ENCODE data around the gene MAGEA8. TPM values are rescaled to one million over a fixed set of nuclear protein-coding genes. Genes with fewer than 3 reads are reported as not detected.
"Not testable (repeated sequence)": the region's sequence is repeated elsewhere in the genome, so short reads cannot be mapped to it uniquely, and the experiment has no call there.

The MAGEA8 gene
- total and polyA plus RNA-seq, 2 donors = not detected

- DNase-seq (ENCODE audit: extremely low spot score) = no peak
- Histone ChIP-seq H3K4me1 (ENCODE audit: insufficient read depth) (no peaks in the 10 kb centered on the region), H3K36me3 (ENCODE audit: insufficient read depth) (no peaks in the 10 kb centered on the region), H3K4me3 (ENCODE audit: low read depth, low read length) (no peak overlapping the region), H3K27ac (ENCODE audit: low read depth) (no peak overlapping the region)
- 74% methylated on average over 3 of the region's 3 CpGs for WGBS
Observed at GRCh38 chrX:149916745-149917392, 35.9 kb downstream of the MAGEA8 start.

DNA sequence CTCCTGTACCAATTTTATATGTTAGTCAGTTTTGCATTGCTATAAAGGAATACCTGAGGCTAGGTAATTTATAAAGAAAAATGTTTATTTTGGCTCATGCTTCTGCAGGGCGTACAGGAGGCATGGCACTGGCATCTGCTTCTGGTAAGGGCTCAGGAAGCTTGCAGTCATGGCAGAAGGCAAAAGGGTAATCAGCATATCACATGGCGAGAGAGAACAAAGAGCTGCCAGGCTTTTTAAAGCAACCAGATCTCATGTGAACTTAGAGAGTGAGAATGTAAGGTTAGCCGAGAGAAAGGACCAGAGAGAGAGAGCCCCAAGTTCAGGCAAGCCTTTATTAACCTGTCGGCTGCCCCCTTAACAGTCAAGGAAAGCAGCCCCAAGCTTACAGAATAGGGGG, 42.9 kb downstream of the MAGEA8 start:
- not testable (repeated sequence) for H3K36me3 ChIP-seq (ENCODE audit: insufficient read depth); H3K27ac ChIP-seq (ENCODE audit: low read depth); H3K4me1 ChIP-seq (ENCODE audit: insufficient read depth); H3K4me3 ChIP-seq (ENCODE audit: low read depth, low read length); DNase-seq (ENCODE audit: extremely low spot score)
- no CpG with 5 or more reads among the region's 4 CpGs for WGBS

- not testable (repeated sequence) for H3K4me1 ChIP-seq (ENCODE audit: insufficient read depth); H3K36me3 ChIP-seq (ENCODE audit: insufficient read depth); H3K4me3 ChIP-seq (ENCODE audit: low read depth, low read length); DNase-seq (ENCODE audit: extremely low spot score); H3K27ac ChIP-seq (ENCODE audit: low read depth)
- WGBS = no CpG with 5 or more reads among the region's 5 CpGs
Observed at GRCh38 chrX:149924434-149924833, 43.5 kb downstream of the MAGEA8 start.

DNA sequence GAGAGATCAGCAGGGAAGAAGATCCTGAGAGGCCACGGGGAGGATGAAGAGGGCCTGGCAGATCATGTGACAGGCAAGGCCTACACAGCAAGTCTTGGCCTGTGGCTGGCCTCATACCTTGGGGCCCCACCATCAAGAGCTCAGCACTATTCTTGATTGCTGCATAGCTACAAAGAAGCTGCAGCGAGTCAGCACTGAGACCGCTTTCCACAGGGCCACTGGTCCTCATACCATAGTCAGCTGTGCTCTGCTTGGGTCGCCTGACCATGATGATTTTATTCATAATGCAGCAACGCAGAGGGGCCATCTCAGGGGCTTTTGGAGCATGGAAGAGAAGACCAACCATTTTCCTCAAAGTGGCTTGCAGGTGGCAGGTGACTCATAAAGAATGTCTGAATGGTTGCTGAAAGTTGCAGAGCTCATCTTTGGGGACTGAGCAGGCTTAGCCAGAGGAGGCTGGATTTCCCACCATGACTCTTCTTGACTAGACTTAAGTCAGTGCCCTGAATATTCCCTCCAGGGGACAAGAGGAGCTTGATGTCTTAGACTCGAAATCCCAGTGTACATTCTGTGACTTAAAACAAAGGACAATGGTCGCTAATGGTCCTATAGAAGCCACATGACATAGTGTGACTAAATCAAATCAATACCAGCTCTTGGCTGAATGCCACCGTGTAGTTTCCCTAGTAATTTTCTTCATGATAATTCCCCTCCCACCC, 46.4 kb downstream of the MAGEA8 start:
- not testable (repeated sequence) for DNase-seq (ENCODE audit: extremely low spot score); H3K4me1 ChIP-seq (ENCODE audit: insufficient read depth); H3K27ac ChIP-seq (ENCODE audit: low read depth); H3K4me3 ChIP-seq (ENCODE audit: low read depth, low read length); H3K36me3 ChIP-seq (ENCODE audit: insufficient read depth)
- WGBS = 88% methylated on average over 1 of the region's 8 CpGs

DNA sequence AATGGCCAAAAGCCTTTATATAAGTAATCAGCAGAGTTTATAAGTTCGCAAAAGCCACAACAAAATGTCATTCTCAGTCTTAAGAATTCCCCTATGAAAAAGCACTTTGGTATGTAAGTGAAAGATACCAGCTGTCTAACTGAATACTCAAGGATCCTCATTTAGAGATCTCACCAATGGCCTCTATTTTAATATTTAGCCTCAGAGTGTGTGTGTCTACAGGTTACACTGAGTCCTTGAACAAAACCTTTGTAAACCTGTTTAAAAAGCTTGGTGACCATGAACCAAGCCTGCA, 46.9 kb downstream of the MAGEA8 start:
- no CpG with 5 or more reads among the region's 1 CpG for WGBS

GRCh38 chrX:149928635-149929034, 47.7 kb downstream of the MAGEA8 start:
- not testable (repeated sequence) for H3K36me3 ChIP-seq (ENCODE audit: insufficient read depth); H3K4me1 ChIP-seq (ENCODE audit: insufficient read depth); H3K4me3 ChIP-seq (ENCODE audit: low read depth, low read length); H3K27ac ChIP-seq (ENCODE audit: low read depth); DNase-seq (ENCODE audit: extremely low spot score)
- 94% methylated on average over 1 of the region's 1 CpG for WGBS

More for the DNA sequence above, 46.9 kb downstream of the MAGEA8 start:
- H3K27ac ChIP-seq (ENCODE audit: low read depth); H3K4me1 ChIP-seq (ENCODE audit: insufficient read depth); H3K4me3 ChIP-seq (ENCODE audit: low read depth, low read length); H3K36me3 ChIP-seq (ENCODE audit: insufficient read depth); DNase-seq (ENCODE audit: extremely low spot score): not testable (repeated sequence)

GRCh38 chrX:149929400-149929799, 48.4 kb downstream of the MAGEA8 start, which contains the start of gene HSFX4:
HSFX4 (plus strand) TSS chrX:149929573; CDS start chrX:149929645, 72 bp downstream.
- H3K4me1 ChIP-seq (ENCODE audit: insufficient read depth); H3K36me3 ChIP-seq (ENCODE audit: insufficient read depth); H3K27ac ChIP-seq (ENCODE audit: low read depth); DNase-seq (ENCODE audit: extremely low spot score); H3K4me3 ChIP-seq (ENCODE audit: low read depth, low read length): not testable (repeated sequence)
- 100% methylated on average over 1 of the region's 7 CpGs for WGBS

DNA sequence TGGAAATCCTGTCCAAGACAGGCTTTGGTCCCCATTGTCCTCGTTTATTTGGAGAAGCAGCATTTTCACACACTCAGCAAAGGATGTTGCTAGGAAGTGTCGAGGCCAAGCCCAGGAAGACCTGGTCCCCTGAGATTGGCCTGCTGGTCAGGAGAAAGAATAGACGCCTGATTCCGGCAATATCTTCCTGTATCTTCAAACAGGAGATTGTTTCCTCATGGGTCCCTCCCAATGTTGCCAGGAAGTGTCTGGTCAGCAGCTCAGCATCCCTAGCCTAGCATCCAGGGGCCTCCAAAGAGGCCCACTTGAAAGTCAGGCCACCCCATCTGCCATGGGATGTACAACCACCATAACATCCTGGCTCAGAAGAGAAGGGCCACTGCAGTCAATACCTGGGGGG, 50.4 kb downstream of the MAGEA8 start:
- not testable (repeated sequence) for H3K27ac ChIP-seq (ENCODE audit: low read depth); H3K4me1 ChIP-seq (ENCODE audit: insufficient read depth); H3K36me3 ChIP-seq (ENCODE audit: insufficient read depth); DNase-seq (ENCODE audit: extremely low spot score); H3K4me3 ChIP-seq (ENCODE audit: low read depth, low read length)
- WGBS = 70% methylated on average over 2 of the region's 4 CpGs

DNA sequence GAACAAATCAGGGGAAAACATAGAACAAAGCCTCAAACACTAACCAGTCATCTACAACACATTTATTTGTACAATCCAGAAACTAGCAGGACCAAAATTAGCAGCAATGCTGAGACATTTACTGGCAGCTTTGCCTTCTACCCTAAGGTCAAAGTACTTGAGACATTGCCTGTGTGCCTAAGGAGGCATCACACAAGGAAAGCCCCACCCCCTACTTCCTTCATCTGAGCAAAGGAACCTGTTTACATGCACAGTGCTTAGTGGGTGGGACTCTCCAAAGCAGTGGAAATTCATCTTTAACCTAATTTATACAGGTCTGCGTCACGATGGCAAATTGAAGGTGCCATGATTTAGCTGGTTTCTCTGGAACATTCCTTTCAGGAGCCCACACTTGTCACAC, 51.2 kb downstream of the MAGEA8 start:
- H3K36me3 ChIP-seq (ENCODE audit: insufficient read depth); DNase-seq (ENCODE audit: extremely low spot score); H3K4me3 ChIP-seq (ENCODE audit: low read depth, low read length); H3K27ac ChIP-seq (ENCODE audit: low read depth); H3K4me1 ChIP-seq (ENCODE audit: insufficient read depth): not testable (repeated sequence)
- 84% methylated on average over 2 of the region's 2 CpGs for WGBS

- not testable (repeated sequence) for H3K36me3 ChIP-seq (ENCODE audit: insufficient read depth); H3K27ac ChIP-seq (ENCODE audit: low read depth); DNase-seq (ENCODE audit: extremely low spot score); H3K4me1 ChIP-seq (ENCODE audit: insufficient read depth); H3K4me3 ChIP-seq (ENCODE audit: low read depth, low read length)
- WGBS = 90% methylated on average over 1 of the region's 5 CpGs
Observed at GRCh38 chrX:149932970-149933369, 52.0 kb downstream of the MAGEA8 start.

- 82% methylated on average over 10 of the region's 21 CpGs for whole genome bisulfite sequencing
- not testable (repeated sequence) for H3K36me3 ChIP-seq (ENCODE audit: insufficient read depth); H3K27ac ChIP-seq (ENCODE audit: low read depth); DNase-seq (ENCODE audit: extremely low spot score); H3K4me3 ChIP-seq (ENCODE audit: low read depth, low read length); H3K4me1 ChIP-seq (ENCODE audit: insufficient read depth)
Observed at GRCh38 chrX:149933547-149933946, 52.6 kb downstream of the MAGEA8 start.

Other genes with a start within 250 kb of the MAGEA8 start
- gene TMEM185A, start 249.4 kb upstream of the MAGEA8 start, total RNA-seq = 26.2 TPM
- 23.3 TPM for gene TMEM185A, start 249.4 kb upstream of the MAGEA8 start, polyA plus RNA-seq
- not detected for gene MAGEA11, start 169.1 kb upstream of the MAGEA8 start, total RNA-seq
- gene MAGEA11, start 169.1 kb upstream of the MAGEA8 start, polyA plus RNA-seq = not detected
- gene HSFX1, start 107.1 kb upstream of the MAGEA8 start, total RNA-seq = 0.95 TPM
- gene HSFX1, start 107.1 kb upstream of the MAGEA8 start, polyA plus RNA-seq = 1.5 TPM
- gene MAGEA9, start 99.3 kb upstream of the MAGEA8 start, total RNA-seq = not detected
- gene MAGEA9, start 99.3 kb upstream of the MAGEA8 start, polyA plus RNA-seq = not detected
- gene HSFX4, start 48.4 kb downstream of the MAGEA8 start, total RNA-seq = not detected
- gene HSFX4, start 48.4 kb downstream of the MAGEA8 start, polyA plus RNA-seq = not detected
- 11.2 TPM for gene EOLA2, start 57.3 kb downstream of the MAGEA8 start, total RNA-seq
- gene EOLA2, start 57.3 kb downstream of the MAGEA8 start, polyA plus RNA-seq = 30.1 TPM